IMR-90 (cell line): Measurements from ENCODE around the gene TOR4A. TPM values are rescaled to one million over a fixed set of nuclear protein-coding genes. Genes with fewer than 3 reads are reported as not detected.

Experiments
- ATAC-seq: fragments of 200-7000 bp; cut with Tn5 transposase; 2 replicates; pipeline ENCODE4 v1.9.1; 2020; ENCODE audit warnings: low read depth, mild to moderate bottlenecking, moderate library complexity
- BruUV-seq: library from RNA; stranded (reverse); fragments of 400-500 nt; replicated peaks from 2 replicates; lab custom pipeline; 2021; lab: Mats Ljungman, UMichigan
- CTCF ChIA-PET: fragments of 300-600 bp; formaldehyde crosslinking; extraction: SDS; loops from one replicate; lab custom pipeline; 2021; ENCODE audit warnings: antibody characterized with exemption; lab: Yijun Ruan, JAX
- POLR2A ChIA-PET: fragments of 300-600 bp; sonication (Branson Sonifier 250); formaldehyde crosslinking; loops from one replicate; lab custom pipeline; 2022; ENCODE audit warnings: antibody characterized with exemption; ENCODE audit not compliant: unreplicated experiment; lab: Charles Lee
- DNase-seq: peaks from one replicate; pipeline ENCODE4 v3.0.0; 2013
- H2AFZ ChIP-seq: replicated peaks from 2 replicates; pipeline ENCODE3; 2013; ENCODE audit warnings: low read length, mild to moderate bottlenecking; ENCODE audit not compliant: poor library complexity
- H2AK5ac ChIP-seq: 2 replicates; pipeline ENCODE4 v1.6.1; 2013; ENCODE audit warnings: low read depth, low read length, inconsistent platforms
- H2AK9ac ChIP-seq: replicated peaks from 2 replicates; pipeline ENCODE3; 2013; ENCODE audit warnings: mild to moderate bottlenecking, low read depth, low read length, moderate library complexity; ENCODE audit not compliant: poor library complexity
- H2BK120ac ChIP-seq: 2 replicates; pipeline ENCODE4 v1.6.1; 2013; ENCODE audit warnings: low read depth, low read length, inconsistent platforms
- H2BK15ac ChIP-seq: 3 replicates; pipeline ENCODE4 v1.6.1; 2013; ENCODE audit warnings: low read depth, low read length, inconsistent platforms
- H2BK20ac ChIP-seq: 2 replicates; pipeline ENCODE4 v1.6.1; 2013; ENCODE audit warnings: low read depth, mild to moderate bottlenecking, inconsistent platforms, low read length, moderate library complexity
- H2BK5ac ChIP-seq: 2 replicates; pipeline ENCODE4 v1.6.1; 2013; ENCODE audit warnings: mild to moderate bottlenecking, low read depth, low read length, inconsistent platforms; ENCODE audit not compliant: poor library complexity, severe bottlenecking
- H3K14ac ChIP-seq: replicated peaks from 2 replicates; pipeline ENCODE4 v1.6.1; 2013; ENCODE audit warnings: low read depth, low read length, inconsistent platforms
- H3K18ac ChIP-seq: 2 replicates; pipeline ENCODE4 v1.6.1; 2013; ENCODE audit warnings: low read depth, low read length, control low read depth
- H3K23ac ChIP-seq: 2 replicates; pipeline ENCODE4 v1.6.1; 2013; ENCODE audit warnings: low read depth, low read length, inconsistent platforms
- H3K27ac ChIP-seq: 2 replicates; pipeline ENCODE4 v1.5.1; 2013; ENCODE audit warnings: mild to moderate bottlenecking, control low read depth, low read length; ENCODE audit not compliant: insufficient read depth
- H3K27me3 ChIP-seq: 2 replicates; pipeline ENCODE4 v1.6.1; 2013; ENCODE audit warnings: low read length; ENCODE audit not compliant: control insufficient read depth, insufficient read depth
- H3K36me3 ChIP-seq: 2 replicates; pipeline ENCODE4 v1.6.1; 2013; ENCODE audit warnings: low read length, mixed read lengths; ENCODE audit not compliant: control insufficient read depth, insufficient read depth
- H3K4ac ChIP-seq: 2 replicates; pipeline ENCODE4 v1.6.1; 2013; ENCODE audit warnings: low read depth, low read length, inconsistent platforms
- H3K4me1 ChIP-seq: 2 replicates; pipeline ENCODE4 v1.6.1; 2013; ENCODE audit warnings: low read length, mixed read lengths; ENCODE audit not compliant: control insufficient read depth, insufficient read depth
- H3K4me2 ChIP-seq: 2 replicates; pipeline ENCODE4 v1.6.1; 2013; ENCODE audit warnings: low read depth, mild to moderate bottlenecking, control low read depth, low read length, moderate library complexity
- H3K4me3 ChIP-seq: 2 replicates; pipeline ENCODE4 v1.5.1; 2013; ENCODE audit warnings: low read depth, mild to moderate bottlenecking, control low read depth, low read length, moderate library complexity; ENCODE audit not compliant: insufficient read depth
- H3K56ac ChIP-seq: 2 replicates; pipeline ENCODE4 v1.6.1; 2013; ENCODE audit warnings: low read length, inconsistent platforms; ENCODE audit not compliant: insufficient read depth; ENCODE audit errors: extremely low read depth
- H3K79me1 ChIP-seq, 2 experiments: 2 replicates each; pipeline ENCODE4 v1.6.1; 2013; ENCODE audit warnings: low read length in 2 of 2, inconsistent platforms in 1 of 2, low read depth in 1 of 2
- H3K9ac ChIP-seq: 2 replicates; pipeline ENCODE4 v1.6.1; 2013; ENCODE audit warnings: low read depth, low read length, control low read depth
- H3K9me1 ChIP-seq: 2 replicates; pipeline ENCODE4 v1.6.1; 2013; ENCODE audit warnings: low read length, inconsistent platforms; ENCODE audit not compliant: insufficient read depth
- H3K9me3 ChIP-seq: 2 replicates; pipeline ENCODE4 v1.6.1; 2013; ENCODE audit warnings: low read length; ENCODE audit not compliant: control insufficient read depth, insufficient read depth
- H4K20me1 ChIP-seq: 2 replicates; pipeline ENCODE4 v1.6.1; 2013; ENCODE audit warnings: low read length, inconsistent platforms; ENCODE audit not compliant: insufficient read depth
- H4K5ac ChIP-seq: 2 replicates; pipeline ENCODE4 v1.6.1; 2013; ENCODE audit warnings: mild to moderate bottlenecking, low read depth, low read length, control low read depth
- H4K8ac ChIP-seq, 2 experiments: 2 replicates each; pipeline ENCODE4 v1.6.1; 2013; ENCODE audit warnings: low read depth in 2 of 2, low read length in 2 of 2, control low read depth in 1 of 2, inconsistent platforms in 1 of 2
- H4K91ac ChIP-seq: 2 replicates; pipeline ENCODE4 v1.6.1; 2013; ENCODE audit warnings: low read depth, low read length, inconsistent platforms; ENCODE audit not compliant: insufficient read depth
- CEBPB ChIP-seq: IDR thresholded peaks from 2 replicates; pipeline ENCODE4 v1.6.1; 2012; ENCODE audit warnings: low read depth, low read length, improper control_type of control experiment
- ELK1 ChIP-seq: fragments of 150-350 bp; IDR thresholded peaks from 2 replicates; pipeline ENCODE4 v1.6.1; 2016; ENCODE audit warnings: low read depth, mild to moderate bottlenecking, low read length, moderate library complexity, borderline replicate concordance
- MAZ ChIP-seq: IDR thresholded peaks from 2 replicates; pipeline ENCODE4 v1.6.1; 2012; ENCODE audit warnings: low read depth, mild to moderate bottlenecking, low read length, improper control_type of control experiment, moderate library complexity, borderline replicate concordance
- RFX5 ChIP-seq: IDR thresholded peaks from 2 replicates; pipeline ENCODE4 v1.8.0; 2012; ENCODE audit warnings: low read depth, mild to moderate bottlenecking, low read length, moderate library complexity
- WGBS, 2 experiments: methylation state at CpG; one replicate each; pipeline versions ENCODE4 v1.1.5 to v1.1.7; 2013; ENCODE audit warnings: missing lambda C conversion rate in 2 of 2; ENCODE audit not compliant: insufficient read length in 1 of 2; ENCODE audit errors: extremely low coverage in 2 of 2; 5-methylcytosine and 5-hydroxymethylcytosine counted together
- dilution Hi-C: fragments of 300-500 bp; cut with HindIII; formaldehyde crosslinking; loops from one replicate; pipeline ENCODE4 v1.14.3; 2018; ENCODE audit warnings: low sequenced_read_pairs; ENCODE audit not compliant: unreplicated experiment
- in situ Hi-C: fragments of 300-500 bp; cut with MboI; formaldehyde crosslinking; loops from 3 replicates; pipeline ENCODE4 v1.14.3; 2019; ENCODE audit warnings: low sequenced_read_pairs, inconsistent platforms, mixed read lengths
- intact Hi-C: fragments of 100-400 bp; cut with micrococcal nuclease; formaldehyde crosslinking; loops from 2 replicates; pipeline ENCODE4 v1.10.0; 2022
- polyA plus RNA-seq, 3 experiments: library from polyadenylated mRNA; depleted of rRNA; stranded (reverse); fragments of >200 nt; gene quantifications; 2 replicates each; pipeline ENCODE4 v1.2.3, GENCODE V29; 2012; ENCODE audit warnings: low replicate concordance in 1 of 3
- total RNA-seq: library from RNA; depleted of rRNA; stranded (reverse); fragments of >200 nt; gene quantifications from 2 replicates; pipeline ENCODE4 v1.2.3, GENCODE V29; 2012
- TF ChIP-seq, protein P1 (sequence below): fragments of 150-350 bp; IDR thresholded peaks from 2 replicates; pipeline ENCODE4 v1.6.1; 2017; ENCODE audit warnings: mild to moderate bottlenecking, antibody characterized with exemption, low read length, low read depth
- TF ChIP-seq, protein P2 (sequence below): conservative IDR thresholded peaks from 2 replicates; pipeline ENCODE4 v1.5.1; 2012; ENCODE audit warnings: mild to moderate bottlenecking, low read depth, low read length, improper control_type of control experiment

Gene TOR4A
- total and polyA plus RNA-seq, 2 of the 4 experiments (the other 2 are of a cell fraction) = 9.7 to 22.9 TPM

- CTCF ChIA-PET = no interaction called here
- no peaks in the 10 kb centered on the region for H3K79me1 ChIP-seq
- no peak overlapping the region for H2BK15ac ChIP-seq
- no peak overlapping the region for H4K8ac ChIP-seq
- no peak overlapping the region for H3K14ac ChIP-seq
- no peak overlapping the region for H2BK20ac ChIP-seq
- DNase-seq = no peak
- no peak overlapping the region for H2BK5ac ChIP-seq
- H3K9me3 ChIP-seq = no peaks in the 10 kb centered on the region
- peaks cover 33% of the 10 kb centered on the region for H3K27me3 ChIP-seq
- H2AK5ac ChIP-seq = no peak overlapping the region
- TF ChIP-seq ELK1 (no peak), MAZ (no peak), CEBPB (no peak), RFX5 (no peak)
- TF ChIP-seq, protein P1, sequence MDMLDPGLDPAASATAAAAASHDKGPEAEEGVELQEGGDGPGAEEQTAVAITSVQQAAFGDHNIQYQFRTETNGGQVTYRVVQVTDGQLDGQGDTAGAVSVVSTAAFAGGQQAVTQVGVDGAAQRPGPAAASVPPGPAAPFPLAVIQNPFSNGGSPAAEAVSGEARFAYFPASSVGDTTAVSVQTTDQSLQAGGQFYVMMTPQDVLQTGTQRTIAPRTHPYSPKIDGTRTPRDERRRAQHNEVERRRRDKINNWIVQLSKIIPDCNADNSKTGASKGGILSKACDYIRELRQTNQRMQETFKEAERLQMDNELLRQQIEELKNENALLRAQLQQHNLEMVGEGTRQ = no peak
- TF ChIP-seq, protein P2, sequence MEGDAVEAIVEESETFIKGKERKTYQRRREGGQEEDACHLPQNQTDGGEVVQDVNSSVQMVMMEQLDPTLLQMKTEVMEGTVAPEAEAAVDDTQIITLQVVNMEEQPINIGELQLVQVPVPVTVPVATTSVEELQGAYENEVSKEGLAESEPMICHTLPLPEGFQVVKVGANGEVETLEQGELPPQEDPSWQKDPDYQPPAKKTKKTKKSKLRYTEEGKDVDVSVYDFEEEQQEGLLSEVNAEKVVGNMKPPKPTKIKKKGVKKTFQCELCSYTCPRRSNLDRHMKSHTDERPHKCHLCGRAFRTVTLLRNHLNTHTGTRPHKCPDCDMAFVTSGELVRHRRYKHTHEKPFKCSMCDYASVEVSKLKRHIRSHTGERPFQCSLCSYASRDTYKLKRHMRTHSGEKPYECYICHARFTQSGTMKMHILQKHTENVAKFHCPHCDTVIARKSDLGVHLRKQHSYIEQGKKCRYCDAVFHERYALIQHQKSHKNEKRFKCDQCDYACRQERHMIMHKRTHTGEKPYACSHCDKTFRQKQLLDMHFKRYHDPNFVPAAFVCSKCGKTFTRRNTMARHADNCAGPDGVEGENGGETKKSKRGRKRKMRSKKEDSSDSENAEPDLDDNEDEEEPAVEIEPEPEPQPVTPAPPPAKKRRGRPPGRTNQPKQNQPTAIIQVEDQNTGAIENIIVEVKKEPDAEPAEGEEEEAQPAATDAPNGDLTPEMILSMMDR = no peak
- no peak overlapping the region for H3K56ac ChIP-seq
- H3K4me3 ChIP-seq = no peak overlapping the region
- no peak for ATAC-seq
- no TSS peak for BruUV-seq
- WGBS, 2 experiments = 25% methylated on average over 5 of the region's 16 CpGs; no CpG with 5 or more reads in 1 of the 2 experiments
- H3K9me1 ChIP-seq = no peaks in the 10 kb centered on the region
- no peak overlapping the region for H3K4me2 ChIP-seq
- H4K91ac ChIP-seq = no peak overlapping the region
- dilution Hi-C loops (no loop called here), in situ Hi-C loops (no loop called here), intact Hi-C loops (loop anchor here (2.0 kb wide), 1 partner anchor 107 kb away; no protein-coding TSS in a partner anchor)
- POLR2A ChIA-PET = no interaction called here
- no peak overlapping the region for H3K4ac ChIP-seq
- H3K9ac ChIP-seq = no peak overlapping the region
- peaks cover 3% of the 10 kb centered on the region for H3K4me1 ChIP-seq
- no peak overlapping the region for H3K18ac ChIP-seq
- no peak overlapping the region for H2AK9ac ChIP-seq
- H3K27ac ChIP-seq = no peak overlapping the region
- no peak overlapping the region for H3K23ac ChIP-seq
- H3K36me3 ChIP-seq = no peaks in the 10 kb centered on the region
- no peak overlapping the region for H2AFZ ChIP-seq
- H2BK120ac ChIP-seq = no peak overlapping the region
- no peak overlapping the region for H4K5ac ChIP-seq
- peaks cover 4% of the 10 kb centered on the region; the same call in 1 of the 2 replicates for H4K20me1 ChIP-seq
Observed at GRCh38 chr9:137299938-137300337, 22.4 kb downstream of the TOR4A start.
